Measurements from ENCODE around the gene DNAJC12.

The DNAJC12 gene

GRCh38 chr10:67834375-67834774, 3.6 kb downstream of the DNAJC12 start:
- Histone ChIP-seq H3K4me3 (ENCODE audit: low read depth, low read length) (no peak overlapping the region), H3K27me3 (no peaks in the 10 kb centered on the region), H3K9me3 (no peaks in the 10 kb centered on the region), H3K36me3 (no peaks in the 10 kb centered on the region), H3K4me1 (peaks cover 16% of the 10 kb centered on the region)
- TF ChIP-seq, protein P1, sequence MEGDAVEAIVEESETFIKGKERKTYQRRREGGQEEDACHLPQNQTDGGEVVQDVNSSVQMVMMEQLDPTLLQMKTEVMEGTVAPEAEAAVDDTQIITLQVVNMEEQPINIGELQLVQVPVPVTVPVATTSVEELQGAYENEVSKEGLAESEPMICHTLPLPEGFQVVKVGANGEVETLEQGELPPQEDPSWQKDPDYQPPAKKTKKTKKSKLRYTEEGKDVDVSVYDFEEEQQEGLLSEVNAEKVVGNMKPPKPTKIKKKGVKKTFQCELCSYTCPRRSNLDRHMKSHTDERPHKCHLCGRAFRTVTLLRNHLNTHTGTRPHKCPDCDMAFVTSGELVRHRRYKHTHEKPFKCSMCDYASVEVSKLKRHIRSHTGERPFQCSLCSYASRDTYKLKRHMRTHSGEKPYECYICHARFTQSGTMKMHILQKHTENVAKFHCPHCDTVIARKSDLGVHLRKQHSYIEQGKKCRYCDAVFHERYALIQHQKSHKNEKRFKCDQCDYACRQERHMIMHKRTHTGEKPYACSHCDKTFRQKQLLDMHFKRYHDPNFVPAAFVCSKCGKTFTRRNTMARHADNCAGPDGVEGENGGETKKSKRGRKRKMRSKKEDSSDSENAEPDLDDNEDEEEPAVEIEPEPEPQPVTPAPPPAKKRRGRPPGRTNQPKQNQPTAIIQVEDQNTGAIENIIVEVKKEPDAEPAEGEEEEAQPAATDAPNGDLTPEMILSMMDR (IDR thresholded peaks at IDR 0.05; ENCODE audit: low read depth, low read length): no peak
- DNase-seq: no peak

- DNase-seq: no peak
Measured at GRCh38 chr10:67827811-67828210, 10.2 kb downstream of the DNAJC12 start.

DNA sequence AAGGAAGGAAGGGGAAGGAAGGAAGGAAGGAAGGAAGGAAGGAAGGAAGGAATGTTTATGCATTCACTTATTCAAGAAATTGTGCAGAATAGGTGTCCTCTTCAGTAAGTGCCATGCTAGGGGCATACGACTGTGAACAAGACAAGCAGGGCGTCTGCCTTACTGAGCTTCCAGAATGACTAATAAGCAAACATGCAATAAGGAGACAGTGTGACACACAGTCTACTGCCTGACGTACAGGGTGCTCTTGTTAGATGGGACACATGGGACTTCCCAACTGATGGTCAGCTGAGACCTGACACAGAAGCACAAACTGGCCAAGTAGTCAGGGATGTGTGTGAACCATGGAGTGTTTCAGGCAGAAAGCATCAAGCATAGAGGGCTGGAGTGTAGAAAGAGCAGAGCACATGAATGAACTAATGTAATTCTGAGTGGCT, 18.2 kb downstream of the DNAJC12 start:
- no peaks in the 10 kb centered on the region for H3K27me3 ChIP-seq
- peaks cover 2% of the 10 kb centered on the region; the same call in 1 of the 2 replicates for H3K36me3 ChIP-seq
- no peaks in the 10 kb centered on the region for H3K9me3 ChIP-seq
- H3K4me1 ChIP-seq: no peaks in the 10 kb centered on the region
- no peak for DNase-seq
- TF ChIP-seq, protein P1 (IDR thresholded peaks at IDR 0.05; ENCODE audit: low read depth, low read length): no peak
- H3K4me3 ChIP-seq (ENCODE audit: low read depth, low read length): no peak overlapping the region

More at GRCh38 chr10:67827811-67828210, 10.2 kb downstream of the DNAJC12 start:
- TF ChIP-seq, protein P1 (IDR thresholded peaks at IDR 0.05; ENCODE audit: low read depth, low read length): no peak
- H3K36me3 ChIP-seq: no peaks in the 10 kb centered on the region
- peaks cover 2% of the 10 kb centered on the region; the same call in 1 of the 2 replicates for H3K4me1 ChIP-seq
- no peak overlapping the region for H3K4me3 ChIP-seq (ENCODE audit: low read depth, low read length)
- H3K27me3 ChIP-seq: no peaks in the 10 kb centered on the region
- H3K9me3 ChIP-seq: no peaks in the 10 kb centered on the region

- Histone ChIP-seq H3K27me3 (no peaks in the 10 kb centered on the region), H3K9me3 (no peaks in the 10 kb centered on the region), H3K4me3 (ENCODE audit: low read depth, low read length) (no peak overlapping the region), H3K4me1 (no peaks in the 10 kb centered on the region), H3K36me3 (peaks cover 2% of the 10 kb centered on the region; the same call in 1 of the 2 replicates)
- no peak for DNase-seq
- TF ChIP-seq, protein P1 (IDR thresholded peaks at IDR 0.05; ENCODE audit: low read depth, low read length): no peak
Measured at GRCh38 chr10:67818323-67818722, 19.7 kb downstream of the DNAJC12 start.

- no peaks in the 10 kb centered on the region for H3K9me3 ChIP-seq
- no peak for DNase-seq
- no peaks in the 10 kb centered on the region for H3K4me1 ChIP-seq
- no peaks in the 10 kb centered on the region for H3K27me3 ChIP-seq
- TF ChIP-seq, protein P1 (IDR thresholded peaks at IDR 0.05; ENCODE audit: low read depth, low read length): no peak
- no peak overlapping the region for H3K4me3 ChIP-seq (ENCODE audit: low read depth, low read length)
- peaks cover 2% of the 10 kb centered on the region; the same call in 1 of the 2 replicates for H3K36me3 ChIP-seq
Measured at GRCh38 chr10:67816719-67817118, 21.3 kb downstream of the DNAJC12 start.

DNA sequence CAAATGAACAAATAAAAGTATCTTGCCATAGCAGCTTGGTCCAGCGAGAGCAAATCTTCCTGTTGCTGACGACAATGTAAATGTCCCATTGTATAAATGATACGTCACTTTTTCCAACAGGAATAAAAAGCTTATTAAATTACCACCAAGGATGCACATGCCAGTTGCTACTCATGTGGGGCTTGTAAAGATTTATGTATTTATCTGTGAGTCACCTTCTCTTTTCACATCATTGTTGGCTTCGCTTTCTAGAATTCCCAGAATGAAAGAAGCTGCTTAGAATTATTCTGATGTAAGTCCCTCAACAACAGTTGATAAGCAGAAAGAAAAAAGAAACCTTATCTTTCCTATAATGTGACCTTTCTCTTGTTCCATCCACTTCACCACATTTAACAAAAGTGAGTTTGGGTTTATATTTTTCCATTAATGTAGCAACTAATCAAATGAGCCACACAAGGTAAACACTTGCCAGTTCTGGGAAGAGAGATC, 22.4 kb downstream of the DNAJC12 start:
- no peak for DNase-seq
- Histone ChIP-seq H3K4me3 (ENCODE audit: low read depth, low read length) (no peak overlapping the region), H3K4me1 (no peaks in the 10 kb centered on the region)

More for the DNA sequence above, 22.4 kb downstream of the DNAJC12 start:
- peaks cover 7% of the 10 kb centered on the region for H3K36me3 ChIP-seq
- no peaks in the 10 kb centered on the region for H3K27me3 ChIP-seq
- H3K9me3 ChIP-seq: no peaks in the 10 kb centered on the region
- TF ChIP-seq, protein P1 (IDR thresholded peaks at IDR 0.05; ENCODE audit: low read depth, low read length): no peak

Data from BE2C (cell line).